Mesenchymal stem cell (in vitro differentiated cells and primary cell): ENCODE data around the gene CEP89.

Experiments used
- DNase-seq: peaks from one replicate; pipeline ENCODE4 v3.0.0-alpha.2; 2013
- H2AFZ ChIP-seq: one replicate; pipeline ENCODE4 v1.6.1; 2013; ENCODE audit warnings: low read depth, mild to moderate bottlenecking, control low read depth, inconsistent platforms, low read length, moderate library complexity
- H2AK5ac ChIP-seq: 2 replicates; pipeline ENCODE4 v1.6.1; 2013; ENCODE audit warnings: low read length, moderate library complexity, mild to moderate bottlenecking, inconsistent platforms; ENCODE audit not compliant: severe bottlenecking
- H2BK120ac ChIP-seq: one replicate; pipeline ENCODE4 v1.6.1; 2013; ENCODE audit warnings: low read depth, mild to moderate bottlenecking, inconsistent platforms, low read length, moderate library complexity
- H2BK12ac ChIP-seq, 2 experiments: one replicate each; pipeline ENCODE4 v1.6.1; 2013; ENCODE audit warnings: inconsistent platforms in 2 of 2, low read length in 2 of 2, mild to moderate bottlenecking in 2 of 2, moderate library complexity in 2 of 2, control low read depth in 1 of 2
- H2BK15ac ChIP-seq: one replicate; pipeline ENCODE4 v1.6.1; 2013; ENCODE audit warnings: mild to moderate bottlenecking, low read depth, inconsistent platforms; ENCODE audit not compliant: poor library complexity, severe bottlenecking
- H2BK5ac ChIP-seq: 2 replicates; pipeline ENCODE4 v1.6.1; 2013; ENCODE audit warnings: low read depth, mild to moderate bottlenecking, low read length, control low read depth, inconsistent platforms; ENCODE audit not compliant: poor library complexity, severe bottlenecking
- H3K14ac ChIP-seq, 2 experiments: one replicate each; pipeline ENCODE4 v1.6.1; 2013; ENCODE audit warnings: inconsistent platforms in 2 of 2, low read length in 2 of 2, control low read depth in 1 of 2, mild to moderate bottlenecking in 1 of 2, moderate library complexity in 1 of 2
- H3K18ac ChIP-seq, 2 experiments: one replicate each; pipeline ENCODE4 v1.6.1; 2013; ENCODE audit warnings: inconsistent platforms in 2 of 2, low read length in 2 of 2, control low read depth in 1 of 2, low read depth in 1 of 2, mild to moderate bottlenecking in 1 of 2
- H3K23ac ChIP-seq, 2 experiments: one replicate each; pipeline ENCODE4 v1.6.1; 2013; ENCODE audit warnings: inconsistent platforms in 2 of 2, low read length in 2 of 2, mild to moderate bottlenecking in 2 of 2, moderate library complexity in 2 of 2, control low read depth in 1 of 2
- H3K27ac ChIP-seq: 2 replicates; pipeline ENCODE4 v1.5.1; 2013; ENCODE audit warnings: mild to moderate bottlenecking, moderate library complexity, low read length, control low read depth, inconsistent platforms; ENCODE audit not compliant: poor library complexity, severe bottlenecking
- H3K27me3 ChIP-seq, 2 experiments: 2 replicates each; pipeline versions ENCODE4 v1.6.1 to v1.7.0; 2013; ENCODE audit warnings: low read length in 2 of 2, mild to moderate bottlenecking in 2 of 2, moderate library complexity in 2 of 2, control low read depth in 1 of 2, inconsistent platforms in 1 of 2; ENCODE audit not compliant: control insufficient read depth in 1 of 2, insufficient read depth in 1 of 2
- H3K36me3 ChIP-seq, 2 experiments: 2 replicates each; pipeline versions ENCODE4 v1.6.1 to v1.7.0; 2013; ENCODE audit warnings: low read length in 2 of 2, control low read depth in 1 of 2, inconsistent platforms in 1 of 2, low read depth in 1 of 2, mild to moderate bottlenecking in 1 of 2; ENCODE audit not compliant: insufficient read depth in 2 of 2, control insufficient read depth in 1 of 2
- H3K4ac ChIP-seq, 2 experiments: one replicate each; pipeline ENCODE4 v1.6.1; 2013; ENCODE audit warnings: inconsistent platforms in 2 of 2, low read length in 2 of 2, mild to moderate bottlenecking in 2 of 2, moderate library complexity in 2 of 2, control low read depth in 1 of 2, low read depth in 1 of 2
- H3K4me1 ChIP-seq: 2 replicates; pipeline ENCODE4 v1.6.1; 2013; ENCODE audit warnings: low read depth, low read length, control low read depth; ENCODE audit not compliant: control insufficient read depth, insufficient read depth
- H3K4me2 ChIP-seq: 2 replicates; pipeline ENCODE4 v1.6.1; 2013; ENCODE audit warnings: low read length, mild to moderate bottlenecking, inconsistent platforms; ENCODE audit not compliant: poor library complexity, severe bottlenecking
- H3K4me3 ChIP-seq, 2 experiments: 2 replicates each; pipeline versions ENCODE4 v1.5.1 to v1.7.0; 2013; ENCODE audit warnings: low read length in 2 of 2, mild to moderate bottlenecking in 2 of 2, control low read depth in 1 of 2, low read depth in 1 of 2; ENCODE audit not compliant: insufficient read depth in 1 of 2
- H3K79me1 ChIP-seq: replicated peaks from 2 replicates; pipeline ENCODE4 v1.6.1; 2013; ENCODE audit warnings: mild to moderate bottlenecking, control low read depth, low read length, inconsistent platforms; ENCODE audit not compliant: poor library complexity, severe bottlenecking
- H3K9ac ChIP-seq: 2 replicates; pipeline ENCODE4 v1.7.0; 2013; ENCODE audit warnings: mild to moderate bottlenecking, low read length, moderate library complexity
- H3K9me3 ChIP-seq: 2 replicates; pipeline ENCODE4 v1.7.0; 2013; ENCODE audit warnings: mild to moderate bottlenecking, low read length; ENCODE audit not compliant: control insufficient read depth
- H4K8ac ChIP-seq: one replicate; pipeline ENCODE4 v1.6.1; 2013; ENCODE audit warnings: inconsistent platforms, mild to moderate bottlenecking, low read length, moderate library complexity
- H4K91ac ChIP-seq: one replicate; pipeline ENCODE4 v1.6.1; 2013; ENCODE audit warnings: mild to moderate bottlenecking, low read length, inconsistent platforms
- WGBS: methylation state at CpG from one replicate; pipeline ENCODE4 v1.1.7; 2013; ENCODE audit warnings: mixed read lengths; 5-methylcytosine and 5-hydroxymethylcytosine counted together

Gene CEP89

DNA sequence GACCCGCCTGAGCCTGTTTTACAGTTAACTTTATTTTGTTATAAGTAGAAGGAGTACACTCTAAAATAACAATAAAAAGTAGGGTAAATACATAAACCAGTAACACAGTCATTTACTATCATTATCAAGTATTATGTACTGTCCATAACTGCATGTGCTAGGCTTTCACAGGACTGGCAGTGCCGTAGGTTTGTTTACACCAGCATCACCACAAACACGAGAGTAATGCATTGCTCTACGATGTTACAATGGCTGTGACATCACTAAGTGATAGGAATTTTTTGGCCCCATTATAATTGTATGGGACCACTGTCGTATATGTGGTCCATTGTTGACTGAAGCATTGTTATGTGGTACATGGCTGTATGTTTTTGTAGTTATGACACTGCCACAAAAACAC is 60.9 kb downstream of the CEP89 start:
- Histone ChIP-seq H3K79me1 (peaks cover 2% of the 10 kb centered on the region), H3K4me2 (no peak overlapping the region), H2BK15ac (no peak overlapping the region), H3K9me3 (peaks cover 3% of the 10 kb centered on the region), H3K4me3 (no peak overlapping the region), H3K27me3 (no peaks in the 10 kb centered on the region), H2BK12ac (no peak overlapping the region), H3K23ac (no peak overlapping the region), H2BK120ac (no peak overlapping the region), H3K18ac (no peak overlapping the region), H4K91ac (no peak overlapping the region), H3K14ac (no peak overlapping the region), H3K36me3 (peaks cover 27 to 74% of the 10 kb centered on the region in 2 experiments), H3K4me1 (no peaks in the 10 kb centered on the region), H3K27ac (no peak overlapping the region), H2AFZ (no peak overlapping the region), H3K4ac (no peak overlapping the region), H4K8ac (no peak overlapping the region), H2BK5ac (no peak overlapping the region), H3K9ac (no peak overlapping the region), H2AK5ac (no peak overlapping the region)
- DNase-seq, result peak; percentile 36
- WGBS, result 78% methylated on average over 4 of the region's 5 CpGs

- H3K36me3 ChIP-seq, result peaks cover 30 to 75% of the 10 kb centered on the region in 2 experiments
- no peak overlapping the region for H4K91ac ChIP-seq
- DNase-seq, result no peak
- peaks cover 6% of the 10 kb centered on the region for H3K9me3 ChIP-seq
- no peak overlapping the region for H3K27ac ChIP-seq
- H3K9ac ChIP-seq, result no peak overlapping the region
- no peak overlapping the region for H2BK5ac ChIP-seq
- no peaks in the 10 kb centered on the region for H3K27me3 ChIP-seq
- no peak overlapping the region for H3K4ac ChIP-seq
- no peak overlapping the region for H4K8ac ChIP-seq
- H3K4me1 ChIP-seq, result no peaks in the 10 kb centered on the region
- H3K23ac ChIP-seq, result no peak overlapping the region
- WGBS, result 96% methylated on average over 4 of the region's 5 CpGs
- no peak overlapping the region for H2BK12ac ChIP-seq
- H3K18ac ChIP-seq, result no peak overlapping the region
- no peak overlapping the region for H2BK120ac ChIP-seq
- no peak overlapping the region for H2BK15ac ChIP-seq
- no peak overlapping the region for H2AK5ac ChIP-seq
- H3K14ac ChIP-seq, result no peak overlapping the region
- H3K4me3 ChIP-seq, result no peak overlapping the region
- peaks cover 2% of the 10 kb centered on the region for H3K79me1 ChIP-seq
- H2AFZ ChIP-seq, result no peak overlapping the region
- no peak overlapping the region for H3K4me2 ChIP-seq
Measured at GRCh38 chr19:32910094-32910493, 61.7 kb downstream of the CEP89 start.

- no peak overlapping the region for H4K91ac ChIP-seq
- H2AK5ac ChIP-seq, result no peak overlapping the region
- H2BK15ac ChIP-seq, result no peak overlapping the region
- no peak for DNase-seq
- H4K8ac ChIP-seq, result no peak overlapping the region
- no peak overlapping the region for H3K23ac ChIP-seq
- no peak overlapping the region for H2BK120ac ChIP-seq
- no peak overlapping the region for H2BK12ac ChIP-seq
- no peaks in the 10 kb centered on the region for H3K4me1 ChIP-seq
- H2AFZ ChIP-seq, result no peak overlapping the region
- H3K27me3 ChIP-seq, result no peaks in the 10 kb centered on the region
- no peak overlapping the region for H3K9ac ChIP-seq
- H3K79me1 ChIP-seq, result peaks cover 2% of the 10 kb centered on the region
- peaks cover 28 to 66% of the 10 kb centered on the region in 2 experiments for H3K36me3 ChIP-seq
- H2BK5ac ChIP-seq, result no peak overlapping the region
- H3K14ac ChIP-seq, result no peak overlapping the region
- no peak overlapping the region for H3K27ac ChIP-seq
- H3K18ac ChIP-seq, result no peak overlapping the region
- H3K4me2 ChIP-seq, result no peak overlapping the region
- peaks cover 6% of the 10 kb centered on the region for H3K9me3 ChIP-seq
- no peak overlapping the region for H3K4me3 ChIP-seq
- H3K4ac ChIP-seq, result no peak overlapping the region
Measured at GRCh38 chr19:32909257-32909656, 62.5 kb downstream of the CEP89 start.

DNA sequence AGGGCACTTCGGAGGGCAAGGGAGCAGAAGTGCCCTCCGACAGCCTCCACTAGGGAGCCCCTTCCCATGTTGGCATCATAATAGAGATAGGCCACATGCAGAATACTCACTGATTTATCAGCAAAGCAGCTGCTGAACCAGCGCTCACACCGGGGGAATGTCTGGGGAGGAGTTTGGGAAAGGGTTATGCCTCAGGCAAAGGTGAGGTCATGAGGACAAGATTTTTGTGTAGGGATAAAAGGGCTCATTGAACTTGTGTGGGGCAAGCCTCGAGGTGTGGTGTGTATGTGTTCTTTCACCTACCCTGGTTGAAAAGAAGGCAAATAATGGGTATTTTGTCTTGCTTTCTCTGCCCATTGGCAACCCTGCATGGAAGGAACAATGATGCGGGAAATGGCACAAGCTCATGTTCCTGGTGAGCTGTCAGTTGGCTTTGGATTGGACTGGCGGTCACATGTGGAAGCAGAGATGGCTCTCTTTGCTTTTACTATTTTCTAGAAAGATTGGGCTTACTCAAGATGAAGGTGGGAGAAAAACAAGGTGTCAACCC is 63.0 kb downstream of the CEP89 start:
- Histone ChIP-seq H3K9me3 (peaks cover 6% of the 10 kb centered on the region), H3K4me1 (no peaks in the 10 kb centered on the region), H3K23ac (no peak overlapping the region), H4K91ac (no peak overlapping the region), H3K79me1 (peaks cover 3% of the 10 kb centered on the region), H3K14ac (no peak overlapping the region), H2BK120ac (no peak overlapping the region), H3K18ac (no peak overlapping the region), H2BK12ac (no peak overlapping the region), H3K27ac (no peak overlapping the region), H3K9ac (no peak overlapping the region), H2AFZ (no peak overlapping the region), H4K8ac (no peak overlapping the region), H3K27me3 (no peaks in the 10 kb centered on the region), H3K4me3 (no peak overlapping the region), H3K4ac (no peak overlapping the region), H3K36me3 (peaks cover 26 to 61% of the 10 kb centered on the region in 2 experiments), H2AK5ac (no peak overlapping the region), H3K4me2 (no peak overlapping the region), H2BK15ac (no peak overlapping the region), H2BK5ac (no peak overlapping the region)
- WGBS, result 93% methylated on average over 6 of the region's 7 CpGs
- no peak for DNase-seq
